Pancreas (tissue), 10 donors: ENCODE results near the gene AGXT2. TPM values are rescaled to one million over a fixed set of nuclear protein-coding genes. Genes with fewer than 3 reads are reported as not detected.

ENCODE experiments used
- ATAC-seq, 4 donors: fragments of 200-7000 bp; cut with Tn5 transposase; one replicate each; pipeline versions ENCODE4 v1.8.0 to v1.9.1; 2020; ENCODE audit warnings: mild to moderate bottlenecking in 4 of 4, moderate library complexity in 4 of 4
- DNase-seq, 6 donors: peaks; one replicate each; pipeline ENCODE4 v3.0.0-alpha.2; 2020
- FAIRE-seq: peaks from 2 replicates; lab custom pipeline; 2012; peaks lifted over from hg19 to GRCh38; lab: Jason Lieb, UNC
- H3K27ac ChIP-seq, 4 donors: fragments of 200-600 bp; sonication (generic); 1 replicate in 3 of 4; 2 replicates in 1 of 4; pipeline versions ENCODE4 v1.5.0 to v1.8.0; 2020
- H3K27me3 ChIP-seq, 4 donors: fragments of 200-600 bp; one replicate each; pipeline ENCODE4 v1.8.0; 2021
- H3K36me3 ChIP-seq, 3 donors: fragments of 200-600 bp; sonication (generic) in 1 of 3; one replicate each; pipeline versions ENCODE4 v1.5.0 to v1.8.0; 2020 to 2021
- H3K4me1 ChIP-seq, 3 donors: fragments of 200-600 bp; one replicate each; pipeline ENCODE4 v1.8.0; 2021
- H3K4me3 ChIP-seq, 4 donors: fragments of 200-600 bp; sonication (generic) in 2 of 4; one replicate each; pipeline versions ENCODE4 v1.5.0 to v1.8.0; 2020 to 2021
- H3K9me3 ChIP-seq, 4 donors: fragments of 200-600 bp; one replicate each; pipeline ENCODE4 v1.8.0; 2021
- CTCF ChIP-seq, 4 donors: fragments of 200-600 bp; sonication (generic) in 3 of 4; IDR thresholded peaks; one replicate each; pipeline versions ENCODE4 v1.5.0 to v1.8.0; 2021; ENCODE audit warnings: antibody characterized with exemption in 4 of 4
- WGBS, 2 donors: extraction: QIAGEN DNeasy Blood & Tissue Kit; methylation state at CpG; one replicate each; pipeline ENCODE4 v1.1.7; 2013; 5-methylcytosine and 5-hydroxymethylcytosine counted together
- intact Hi-C, 3 donors: fragments of 100-400 bp; cut with DNase I; formaldehyde crosslinking; loops; one replicate each; pipeline versions ENCODE4 v1.11.1 to v1.14.2; 2022
- polyA plus RNA-seq, 2 donors: library from polyadenylated mRNA; stranded (reverse); fragments of 200-250 nt; gene quantifications; one replicate each; pipeline ENCODE4 v1.2.3, GENCODE V29; 2013
- total RNA-seq, 6 donors: library from RNA; stranded (reverse); fragmentation: NEBNext Ultra II Directional in 4 of 6; extraction: Animal tissue kit (Norgen Biotek cat#: 25700) in 4 of 6; gene quantifications; one replicate each; pipeline versions ENCODE4 v1.2.1 to v1.2.4, GENCODE V29; 2021 to 2023
- donor health status: healthy with polysubstance abuse.
- donor health status: DM: no; HTN: no; CAD: no; lungs with moderate emphysema.
- donor health status: DM: no; HTN: no; CAD: no.
- donor health status: control.
- donor health status: control.
- donor health status: Bipolar disorder and iron deficiency.
- donor health status: DM: yes; HTN: yes; CAD: no.
- donor health status: DM: no; HTN: no; CAD: no.
- donor health status: DM: no; HTN: no; CAD: no.
- donor health status: DM: yes; HTN: yes; CAD: no.

The AGXT2 gene
- total and polyA plus RNA-seq, 8 donors = not detected

- 79 to 80% methylated on average over 3 of the region's 3 CpGs for WGBS, 2 donors
- Histone ChIP-seq H3K4me3 (no peak overlapping the region), H3K9me3 (no peaks in the 10 kb centered on the region), H3K27ac (no peak overlapping the region), H3K36me3 (no peaks in the 10 kb centered on the region), H3K4me1 (no peaks in the 10 kb centered on the region), H3K27me3 (no peaks in the 10 kb centered on the region)
- DNase-seq (no peak), FAIRE-seq (no peak), ATAC-seq (no peak)
- intact Hi-C loops = loop anchor here in 1 of 3 donors (10.0 kb wide), 1 partner anchor 837 kb away; no protein-coding TSS in a partner anchor
- TF ChIP-seq CTCF (IDR thresholded peaks at IDR 0.05) = no peak
These were observed 40.2 kb upstream of the AGXT2 start for GRCh38 chr5:35087991-35088390.

- 83 to 88% methylated on average over 3 of the region's 3 CpGs for WGBS, 2 donors
- FAIRE-seq = no peak
- intact Hi-C loops = loop anchor here in 1 of 3 donors (10.0 kb wide), 1 partner anchor 842 kb away; no protein-coding TSS in a partner anchor
- no peak for DNase-seq
- no peak overlapping the region for H3K4me3 ChIP-seq
- ATAC-seq = no peak
- no peaks in the 10 kb centered on the region for H3K36me3 ChIP-seq
- no peaks in the 10 kb centered on the region for H3K27me3 ChIP-seq
- H3K27ac ChIP-seq = no peak overlapping the region
- H3K4me1 ChIP-seq = no peaks in the 10 kb centered on the region
- no peaks in the 10 kb centered on the region for H3K9me3 ChIP-seq
- TF ChIP-seq CTCF (IDR thresholded peaks at IDR 0.05) = no peak
These were observed 35.4 kb upstream of the AGXT2 start for GRCh38 chr5:35083150-35083549.

GRCh38 chr5:35082530-35082929 is 34.8 kb upstream of the AGXT2 start:
- H3K4me1 ChIP-seq = no peaks in the 10 kb centered on the region
- ATAC-seq (no peak), FAIRE-seq (no peak), DNase-seq (no peak)
- no peak overlapping the region for H3K4me3 ChIP-seq
- H3K27ac ChIP-seq = no peak overlapping the region
- no peaks in the 10 kb centered on the region for H3K9me3 ChIP-seq
- no peaks in the 10 kb centered on the region for H3K27me3 ChIP-seq
- TF ChIP-seq CTCF (IDR thresholded peaks at IDR 0.05) = no peak
- H3K36me3 ChIP-seq = no peaks in the 10 kb centered on the region
- intact Hi-C loops = loop anchor here in 1 of 3 donors (10.0 kb wide), 1 partner anchor 842 kb away; no protein-coding TSS in a partner anchor
- 91 to 93% methylated on average over 3 of the region's 3 CpGs for WGBS, 2 donors

GRCh38 chr5:35081134-35081533 is 33.4 kb upstream of the AGXT2 start:
- FAIRE-seq (no peak), DNase-seq (no peak), ATAC-seq (no peak)
- H3K4me1 ChIP-seq = no peaks in the 10 kb centered on the region
- TF ChIP-seq CTCF (IDR thresholded peaks at IDR 0.05) = no peak
- H3K9me3 ChIP-seq = no peaks in the 10 kb centered on the region
- no peak overlapping the region for H3K27ac ChIP-seq
- 90 to 94% methylated on average over 6 of the region's 6 CpGs for WGBS, 2 donors
- H3K36me3 ChIP-seq = no peaks in the 10 kb centered on the region
- intact Hi-C loops = loop anchor here in 1 of 3 donors (10.0 kb wide), 1 partner anchor 844 kb away; no protein-coding TSS in a partner anchor
- no peaks in the 10 kb centered on the region for H3K27me3 ChIP-seq
- H3K4me3 ChIP-seq = no peak overlapping the region

- intact Hi-C loops = no loop called here
- no peak overlapping the region for H3K4me3 ChIP-seq
- H3K36me3 ChIP-seq = no peaks in the 10 kb centered on the region
- 91 to 92% methylated on average over 4 of the region's 4 CpGs for WGBS, 2 donors
- DNase-seq (no peak), ATAC-seq (no peak), FAIRE-seq (no peak)
- H3K27me3 ChIP-seq = no peaks in the 10 kb centered on the region
- no peaks in the 10 kb centered on the region for H3K4me1 ChIP-seq
- no peaks in the 10 kb centered on the region for H3K9me3 ChIP-seq
- no peak overlapping the region for H3K27ac ChIP-seq
- TF ChIP-seq CTCF (IDR thresholded peaks at IDR 0.05) = no peak
These were observed 25.4 kb upstream of the AGXT2 start for GRCh38 chr5:35073160-35073559.
